Measurements from ENCODE around the gene IGFBP6.

- no peak for TF ChIP-seq CTCF (IDR thresholded peaks at IDR 0.05)
- TF ChIP-seq ZFX (IDR thresholded peaks at IDR 0.05; ENCODE audit: borderline replicate concordance): no peak
Observed at GRCh38 chr12:53070877-53071492, 26.5 kb upstream of the IGFBP6 start.

All from 22Rv1 (cell line).